GM23338 (cell line): ENCODE results near the gene TEX10. TPM values are rescaled to one million over a fixed set of nuclear protein-coding genes. Genes with fewer than 3 reads are reported as not detected.

ENCODE experiments used
- ATAC-seq: fragments of 200-7000 bp; cut with Tn5 transposase; 3 replicates; pipeline ENCODE4 v1.9.1; 2020
- DNase-seq: peaks from one replicate; pipeline ENCODE4 v3.0.0-alpha.2; 2015; ENCODE audit warnings: low spot score
- H2AFZ ChIP-seq: fragments of 200-600 bp; sonication (generic); 2 replicates; pipeline ENCODE4 v1.8.0; 2016; ENCODE audit warnings: antibody characterized with exemption, mild to moderate bottlenecking, moderate library complexity
- H3F3A ChIP-seq: fragments of 200-600 bp; sonication (generic); replicated peaks from 2 replicates; pipeline ENCODE4 v1.8.0; 2017; ENCODE audit warnings: antibody characterized with exemption, mixed run types, low read depth
- H3K27ac ChIP-seq: fragments of 200-600 bp; sonication (generic); 2 replicates; pipeline ENCODE4 v1.6.1; 2016; ENCODE audit warnings: low read depth
- H3K27me3 ChIP-seq: fragments of 200-600 bp; sonication (generic); 2 replicates; pipeline ENCODE4 v1.8.0; 2016; ENCODE audit warnings: mild to moderate bottlenecking, mixed run types, moderate library complexity; ENCODE audit not compliant: insufficient read depth
- H3K36me3 ChIP-seq: fragments of 200-600 bp; sonication (generic); 2 replicates; pipeline ENCODE4 v1.8.0; 2016; ENCODE audit warnings: mild to moderate bottlenecking; ENCODE audit not compliant: insufficient read depth
- H3K4me1 ChIP-seq: fragments of 200-600 bp; sonication (generic); 2 replicates; pipeline ENCODE4 v1.8.0; 2016; ENCODE audit warnings: mild to moderate bottlenecking, moderate library complexity; ENCODE audit not compliant: insufficient read depth
- H3K4me2 ChIP-seq: fragments of 200-600 bp; sonication (generic); 2 replicates; pipeline ENCODE4 v1.7.1; 2017; ENCODE audit warnings: mixed run types
- H3K4me3 ChIP-seq: fragments of 200-600 bp; sonication (generic); 2 replicates; pipeline ENCODE4 v1.6.1; 2016; ENCODE audit warnings: mixed run types
- H3K79me2 ChIP-seq: fragments of 200-600 bp; sonication (generic); replicated peaks from 2 replicates; pipeline ENCODE4 v1.8.0; 2017; ENCODE audit warnings: mild to moderate bottlenecking; ENCODE audit not compliant: insufficient read depth
- H3K9me2 ChIP-seq: fragments of 200-600 bp; sonication (generic); 2 replicates; pipeline ENCODE4 v1.8.0; 2017; ENCODE audit not compliant: insufficient read depth
- H4K20me1 ChIP-seq: fragments of 200-600 bp; sonication (generic); replicated peaks from 2 replicates; pipeline ENCODE4 v1.8.0; 2017; ENCODE audit warnings: mild to moderate bottlenecking; ENCODE audit not compliant: insufficient read depth
- H3K27ac Mint-ChIP-seq: 2 replicates; pipeline ENCODE4 v1.8.0; 2020; ENCODE audit warnings: inconsistent platforms, mild to moderate bottlenecking, moderate library complexity, mixed read lengths
- H3K27me3 Mint-ChIP-seq: 3 replicates; pipeline ENCODE4 v1.8.0; 2022; ENCODE audit warnings: low read depth, mild to moderate bottlenecking, moderate library complexity, mixed read lengths, inconsistent platforms; ENCODE audit not compliant: insufficient read depth, poor library complexity
- H3K36me3 Mint-ChIP-seq: 3 replicates; pipeline ENCODE4 v1.8.0; 2021; ENCODE audit warnings: low read depth, mild to moderate bottlenecking, inconsistent platforms, moderate library complexity, mixed read lengths
- H3K4me1 Mint-ChIP-seq: 3 replicates; pipeline ENCODE4 v1.8.0; 2020; ENCODE audit warnings: mild to moderate bottlenecking, inconsistent platforms, mixed read lengths
- H3K4me3 Mint-ChIP-seq: 3 replicates; pipeline ENCODE4 v1.8.0; 2021; ENCODE audit warnings: moderate library complexity, mild to moderate bottlenecking, inconsistent platforms, mixed read lengths
- H3K9me3 Mint-ChIP-seq: 3 replicates; pipeline ENCODE4 v1.8.0; 2020; ENCODE audit warnings: moderate library complexity, mild to moderate bottlenecking, inconsistent platforms, mixed read lengths
- CREB1 ChIP-seq: fragments of 250-450 bp; sonication (Bioruptor Pico); IDR thresholded peaks from 2 replicates; pipeline ENCODE4 v1.5.0; 2020; ENCODE audit warnings: low read depth, mild to moderate bottlenecking, moderate library complexity
- ETS1 ChIP-seq: IDR thresholded peaks from 2 replicates; pipeline ENCODE4 v1.6.1; 2016; ENCODE audit warnings: antibody characterized with exemption
- EZH2 ChIP-seq: fragments of 200-600 bp; sonication (generic); IDR thresholded peaks from one replicate; pipeline ENCODE4 v1.8.0; 2017; ENCODE audit warnings: antibody characterized with exemption, mild to moderate bottlenecking, low read depth; ENCODE audit not compliant: unreplicated experiment
- EZH2phosphoT487 ChIP-seq: fragments of 200-600 bp; sonication (generic); IDR thresholded peaks from one replicate; pipeline ENCODE4 v1.8.1; 2018; ENCODE audit warnings: antibody characterized with exemption; ENCODE audit not compliant: unreplicated experiment
- JUNB ChIP-seq: IDR thresholded peaks from one replicate; pipeline ENCODE4 v1.6.1; 2016; ENCODE audit warnings: antibody characterized with exemption; ENCODE audit not compliant: unreplicated experiment
- NANOG ChIP-seq: IDR thresholded peaks from 2 replicates; pipeline ENCODE4 v1.6.1; 2016; ENCODE audit warnings: antibody characterized with exemption, borderline replicate concordance
- POLR2AphosphoS5 ChIP-seq: IDR thresholded peaks from 2 replicates; pipeline ENCODE4 v1.6.1; 2016; ENCODE audit warnings: antibody characterized with exemption, low read depth
- REST ChIP-seq: IDR thresholded peaks from one replicate; pipeline ENCODE4 v1.6.1; 2018; ENCODE audit warnings: antibody characterized with exemption; ENCODE audit not compliant: unreplicated experiment
- STAT1 ChIP-seq: IDR thresholded peaks from one replicate; pipeline ENCODE4 v1.6.1; 2016; ENCODE audit warnings: antibody characterized with exemption; ENCODE audit not compliant: unreplicated experiment
- ZNF114 ChIP-seq: fragments of 250-450 bp; sonication (Bioruptor Pico); IDR thresholded peaks from 2 replicates; pipeline ENCODE4 v1.5.0; 2020; ENCODE audit warnings: mild to moderate bottlenecking, moderate library complexity
- ZNF331 ChIP-seq: fragments of 250-450 bp; sonication (Bioruptor Pico); IDR thresholded peaks from 2 replicates; pipeline ENCODE4 v1.5.0; 2020; ENCODE audit warnings: low read depth, mild to moderate bottlenecking, moderate library complexity
- ZNF462 ChIP-seq: fragments of 250-450 bp; sonication (Bioruptor Pico); IDR thresholded peaks from 2 replicates; pipeline ENCODE4 v1.5.0; 2020; ENCODE audit warnings: mild to moderate bottlenecking, moderate library complexity
- polyA plus RNA-seq: library from polyadenylated mRNA; unstranded; fragments of >200 nt; fragmentation: Nextera tagmentation; extraction: Ambion mirVana; gene quantifications from 2 replicates; pipeline ENCODE4 v1.2.1, GENCODE V29; 2016
- total RNA-seq: library from RNA; depleted of rRNA; stranded (reverse); fragments of >200 nt; shearing (Covaris generic); gene quantifications from 2 replicates; pipeline ENCODE4 v1.2.3, GENCODE V29; 2014
- TF ChIP-seq, protein P1 (sequence below), 2 experiments: fragments of 200-600 bp in 1 of 2; sonication (generic) in 1 of 2; conservative IDR thresholded peaks; 2 replicates each; pipeline versions ENCODE4 v1.5.1 to v1.6.1; 2016 to 2017; ENCODE audit warnings: antibody characterized with exemption in 2 of 2, low read depth in 2 of 2, mild to moderate bottlenecking in 2 of 2, moderate library complexity in 1 of 2

Gene TEX10
- total and polyA plus RNA-seq, 2 experiments from 2014 or later, result 35.0 to 102 TPM

- Histone ChIP-seq H3K79me2 (0 out of 2 replicates have a peak, but pooled peaks cover 5% of the 10 kb centered on the region), H2AFZ (no peak overlapping the region), H3K27ac (no peak overlapping the region), H3K27me3 (no peaks in the 10 kb centered on the region), H3K4me2 (no peak overlapping the region), H3K4me1 (no peaks in the 10 kb centered on the region), H3K9me2 (no peaks in the 10 kb centered on the region), H3F3A (no peaks in the 10 kb centered on the region), H4K20me1 (no peaks in the 10 kb centered on the region), H3K36me3 (peaks cover 6% of the 10 kb centered on the region; the same call in 1 of the 2 replicates), H3K4me3 (no peak overlapping the region)
- Mint-ChIP-seq H3K9me3 (peaks cover 73% of the 10 kb centered on the region), H3K27me3 (peaks cover 4% of the 10 kb centered on the region), H3K4me3 (no peak overlapping the region), H3K36me3 (peaks cover 85% of the 10 kb centered on the region), H3K4me1 (peaks cover 4% of the 10 kb centered on the region; the same call in 1 of the 3 replicates), H3K27ac (no peak overlapping the region)
- ATAC-seq (no peak), DNase-seq (no peak)
- no peak for TF ChIP-seq EZH2phosphoT487
- TF ChIP-seq, protein P1, sequence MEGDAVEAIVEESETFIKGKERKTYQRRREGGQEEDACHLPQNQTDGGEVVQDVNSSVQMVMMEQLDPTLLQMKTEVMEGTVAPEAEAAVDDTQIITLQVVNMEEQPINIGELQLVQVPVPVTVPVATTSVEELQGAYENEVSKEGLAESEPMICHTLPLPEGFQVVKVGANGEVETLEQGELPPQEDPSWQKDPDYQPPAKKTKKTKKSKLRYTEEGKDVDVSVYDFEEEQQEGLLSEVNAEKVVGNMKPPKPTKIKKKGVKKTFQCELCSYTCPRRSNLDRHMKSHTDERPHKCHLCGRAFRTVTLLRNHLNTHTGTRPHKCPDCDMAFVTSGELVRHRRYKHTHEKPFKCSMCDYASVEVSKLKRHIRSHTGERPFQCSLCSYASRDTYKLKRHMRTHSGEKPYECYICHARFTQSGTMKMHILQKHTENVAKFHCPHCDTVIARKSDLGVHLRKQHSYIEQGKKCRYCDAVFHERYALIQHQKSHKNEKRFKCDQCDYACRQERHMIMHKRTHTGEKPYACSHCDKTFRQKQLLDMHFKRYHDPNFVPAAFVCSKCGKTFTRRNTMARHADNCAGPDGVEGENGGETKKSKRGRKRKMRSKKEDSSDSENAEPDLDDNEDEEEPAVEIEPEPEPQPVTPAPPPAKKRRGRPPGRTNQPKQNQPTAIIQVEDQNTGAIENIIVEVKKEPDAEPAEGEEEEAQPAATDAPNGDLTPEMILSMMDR (conservative IDR thresholded peaks at IDR 0.05; ENCODE audit: low read depth in 2 of 2), result no peak
- no peak for TF ChIP-seq REST
- no peak for TF ChIP-seq ZNF114 (CRISPR knock-in tag)
- no peak for TF ChIP-seq CREB1 (CRISPR knock-in tag)
- TF ChIP-seq EZH2, result no peak
- TF ChIP-seq ETS1, result no peak
- no peak for TF ChIP-seq NANOG
- TF ChIP-seq ZNF462 (CRISPR knock-in tag), result no peak
- no peak for TF ChIP-seq JUNB
- no peak for TF ChIP-seq STAT1
- TF ChIP-seq ZNF331 (CRISPR knock-in tag), result no peak
- TF ChIP-seq POLR2AphosphoS5, result no peak
Measured at GRCh38 chr9:100368672-100369071, 15.9 kb upstream of the TEX10 start.
